Psoas muscle (tissue), 8 donors: Measurements from ENCODE around the gene ADRA2B. TPM values are rescaled to one million over a fixed set of nuclear protein-coding genes. Genes with fewer than 3 reads are reported as not detected.
A peak's percentile ranks its signal among the peaks of the same experiment; 100 is the strongest.

ENCODE experiments used
- ATAC-seq, 4 donors: fragments of 200-7000 bp; cut with Tn5 transposase; one replicate each; pipeline ENCODE4 v1.9.1; 2020; ENCODE audit warnings: moderate library complexity in 3 of 4, mild to moderate bottlenecking in 2 of 4
- DNase-seq, 2 donors: peaks; one replicate each; pipeline ENCODE4 v3.0.0-alpha.2; 2020
- H3K27ac ChIP-seq: fragments of 200-600 bp; one replicate; pipeline ENCODE4 v1.8.0; 2022
- H3K27me3 ChIP-seq, 3 donors: fragments of 200-600 bp in 1 of 3; one replicate each; pipeline versions ENCODE4 v1.6.1 to v1.8.0; 2013 to 2022; ENCODE audit warnings: low read length in 2 of 3, mild to moderate bottlenecking in 2 of 3, moderate library complexity in 1 of 3; ENCODE audit not compliant: insufficient read depth in 3 of 3
- H3K36me3 ChIP-seq, 2 donors: fragments of 200-600 bp in 1 of 2; one replicate each; pipeline versions ENCODE4 v1.6.1 to v1.8.0; 2013 to 2022; ENCODE audit warnings: low read depth in 1 of 2, mild to moderate bottlenecking in 1 of 2, moderate library complexity in 1 of 2; ENCODE audit not compliant: insufficient read depth in 1 of 2
- H3K4me1 ChIP-seq: fragments of 200-600 bp; one replicate; pipeline ENCODE4 v1.8.0; 2022
- H3K4me3 ChIP-seq: fragments of 200-600 bp; one replicate; pipeline ENCODE4 v1.8.0; 2022; ENCODE audit warnings: mild to moderate bottlenecking
- H3K9me3 ChIP-seq: fragments of 200-600 bp; one replicate; pipeline ENCODE4 v1.8.0; 2022
- CTCF ChIP-seq: fragments of 200-600 bp; IDR thresholded peaks from one replicate; pipeline ENCODE4 v1.8.0; 2022; ENCODE audit warnings: antibody characterized with exemption
- WGBS, 3 donors: extraction: QIAGEN DNeasy Blood & Tissue Kit; methylation state at CpG; one replicate each; pipeline versions ENCODE4 v1.1.6 to v1.1.7; 2013; 5-methylcytosine and 5-hydroxymethylcytosine counted together
- intact Hi-C, 2 donors: fragments of 100-400 bp; cut with DNase I; formaldehyde crosslinking; loops; one replicate each; pipeline versions ENCODE4 v1.11.0 to v1.14.2; 2022
- polyA plus RNA-seq, 3 donors: library from polyadenylated mRNA; stranded (reverse); fragments of 200-250 nt; gene quantifications; one replicate each; pipeline ENCODE4 v1.2.3, GENCODE V29; 2013
- total RNA-seq, 4 donors: library from RNA; stranded (reverse); fragmentation: NEBNext Ultra II Directional in 2 of 4; extraction: Animal tissue kit (Norgen Biotek cat#: 25700) in 2 of 4; gene quantifications; one replicate each; pipeline versions ENCODE4 v1.2.1 to v1.2.4, GENCODE V29; 2021 to 2023
- donor health status: healthy with polysubstance abuse.
- donor health status: DM: no; HTN: no; CAD: no; lungs with moderate emphysema.
- donor health status: Bipolar disorder and iron deficiency.
- donor health status: healthy.
- donor health status: DM: yes; HTN: yes; CAD: no.
- donor health status: DM: no; HTN: no; CAD: no.
- donor health status: DM: no; HTN: no; CAD: no.
- donor health status: DM: yes; HTN: yes; CAD: no.

ADRA2B gene
- total and polyA plus RNA-seq, 7 donors = 1.6 to 5.3 (median 2.1) TPM

DNA sequence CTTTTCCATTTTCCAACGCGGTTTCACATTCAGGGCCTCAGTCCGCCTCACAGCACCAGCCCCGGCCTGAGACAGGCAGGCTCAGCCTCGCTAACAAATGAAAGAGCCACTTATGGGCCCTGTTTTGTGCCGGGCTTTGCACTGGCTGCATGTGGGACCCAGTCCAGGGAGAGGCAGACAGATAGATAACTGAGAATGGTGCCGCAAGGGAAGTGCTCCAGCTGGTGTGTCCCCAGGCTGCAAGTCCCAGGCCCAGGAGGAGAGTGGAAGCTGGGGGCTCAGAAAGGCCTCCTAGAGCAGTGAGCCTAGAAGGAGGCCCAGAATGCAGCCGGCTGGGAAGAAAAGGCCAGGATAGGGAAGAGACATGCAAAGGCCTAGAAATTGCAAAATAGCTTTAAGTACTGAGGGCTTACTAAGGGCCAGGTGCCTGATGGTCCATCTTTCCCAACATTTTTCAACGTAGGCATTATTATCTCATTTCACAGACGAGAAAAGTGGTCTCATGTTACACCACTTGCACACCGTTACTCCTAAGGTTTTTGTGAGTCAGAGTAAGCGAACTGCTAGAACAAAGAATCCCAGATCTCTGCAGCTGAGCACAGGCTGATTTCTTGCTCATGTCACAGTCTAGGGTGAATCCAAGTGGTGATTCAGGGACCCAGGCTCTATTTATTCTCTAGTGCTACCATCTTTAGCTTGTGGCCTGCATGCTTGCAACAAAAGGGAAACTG is 26.0 kb downstream of the ADRA2B start:
- ATAC-seq (no peak), DNase-seq (peak in 1 of 2 donors; percentile 8)

GRCh38 chr2:96089356-96090195 is 26.8 kb downstream of the ADRA2B start:
- intact Hi-C loops = no loop called here
- DNase-seq (peak in 1 of 2 donors; percentile 51), ATAC-seq (peak in 1 of 4 donors; percentile 18)
- H3K4me3 ChIP-seq = no peak overlapping the region
- H3K36me3 ChIP-seq = no peaks in the 10 kb centered on the region
- no peak overlapping the region for H3K27ac ChIP-seq
- TF ChIP-seq CTCF = no peak
- H3K9me3 ChIP-seq = no peaks in the 10 kb centered on the region
- H3K27me3 ChIP-seq = no peaks in the 10 kb centered on the region
- 66 to 72% (median 71%) methylated on average over 22 of the region's 22 CpGs for WGBS, 3 donors
- peaks cover 3% of the 10 kb centered on the region for H3K4me1 ChIP-seq

More for the DNA sequence above, 26.0 kb downstream of the ADRA2B start:
- Histone ChIP-seq H3K4me3 (no peak overlapping the region), H3K4me1 (no peaks in the 10 kb centered on the region), H3K36me3 (no peaks in the 10 kb centered on the region), H3K9me3 (no peaks in the 10 kb centered on the region), H3K27ac (no peak overlapping the region), H3K27me3 (no peaks in the 10 kb centered on the region)
- WGBS, 3 donors = 80 to 87% (median 85%) methylated on average over 12 of the region's 12 CpGs
- intact Hi-C loops = no loop called here
- TF ChIP-seq CTCF = no peak

- intact Hi-C loops = no loop called here
- Histone ChIP-seq H3K9me3 (no peaks in the 10 kb centered on the region), H3K36me3 (no peaks in the 10 kb centered on the region), H3K27me3 (no peaks in the 10 kb centered on the region), H3K4me3 (no peak overlapping the region), H3K27ac (no peak overlapping the region), H3K4me1 (peaks cover 4% of the 10 kb centered on the region)
- TF ChIP-seq CTCF = no peak
- DNase-seq (peak in 1 of 2 donors; percentile 25), ATAC-seq (no peak)
- 70 to 86% (median 76%) methylated on average over 19 of the region's 19 CpGs for WGBS, 3 donors
Observed at GRCh38 chr2:96088340-96089335, 27.7 kb downstream of the ADRA2B start.

- no peaks in the 10 kb centered on the region for H3K27me3 ChIP-seq
- TF ChIP-seq CTCF = no peak
- intact Hi-C loops = no loop called here
- ATAC-seq (no peak), DNase-seq (no peak)
- WGBS, 3 donors = 91 to 94% (median 93%) methylated on average over 2 of the region's 2 CpGs
- peaks cover 12% of the 10 kb centered on the region for H3K4me1 ChIP-seq
- H3K9me3 ChIP-seq = no peaks in the 10 kb centered on the region
- no peaks in the 10 kb centered on the region for H3K36me3 ChIP-seq
- H3K4me3 ChIP-seq = no peak overlapping the region
- H3K27ac ChIP-seq = no peak overlapping the region
Observed at GRCh38 chr2:96087130-96087529, 29.2 kb downstream of the ADRA2B start.
